Stimulated activated effector memory CD8-positive, alpha-beta T cell treated with anti-CD3 and anti-CD28 coated beads, Interleukin-12 subunit alpha, Interleukin-12 subunit beta, amount 100 ng/mL, for 72 hours (primary cell): Measurements from ENCODE around the gene ANKS4B.

Experiments
- ATAC-seq: fragments of 150-1000 bp; cut with Tn5 transposase; 2 replicates; pipeline ENCODE4 v1.10.0; 2021
- DNase-seq, 2 donors: peaks; one replicate each; pipeline ENCODE4 v3.0.0; 2021 to 2022; ENCODE audit warnings: low spot score in 2 of 2
- H3K27ac Mint-ChIP-seq: one replicate; pipeline ENCODE4 v1.8.0; 2022; ENCODE audit warnings: mild to moderate bottlenecking, mixed read lengths
- H3K36me3 Mint-ChIP-seq: one replicate; pipeline ENCODE4 v1.8.0; 2022; ENCODE audit warnings: mild to moderate bottlenecking, mixed read lengths
- H3K4me1 Mint-ChIP-seq: one replicate; pipeline ENCODE4 v1.8.0; 2022; ENCODE audit warnings: mixed read lengths
- H3K4me3 Mint-ChIP-seq: one replicate; pipeline ENCODE4 v1.8.0; 2022; ENCODE audit warnings: mild to moderate bottlenecking, mixed read lengths
- H3K9me3 Mint-ChIP-seq: one replicate; pipeline ENCODE4 v1.8.0; 2022; ENCODE audit warnings: mixed read lengths

The ANKS4B gene

GRCh38 chr16:21205303-21205702, 28.2 kb upstream of the ANKS4B start:
- H3K27ac Mint-ChIP-seq: no peak overlapping the region
- no peaks in the 10 kb centered on the region for H3K9me3 Mint-ChIP-seq
- DNase-seq (no peak), ATAC-seq (no peak)
- no peaks in the 10 kb centered on the region for H3K36me3 Mint-ChIP-seq
- no peaks in the 10 kb centered on the region for H3K4me1 Mint-ChIP-seq
- H3K4me3 Mint-ChIP-seq: no peak overlapping the region

GRCh38 chr16:21206550-21206949, 26.9 kb upstream of the ANKS4B start:
- no peaks in the 10 kb centered on the region for H3K36me3 Mint-ChIP-seq
- no peaks in the 10 kb centered on the region for H3K4me1 Mint-ChIP-seq
- DNase-seq: no peak
- no peaks in the 10 kb centered on the region for H3K9me3 Mint-ChIP-seq
- no peak for ATAC-seq
- no peak overlapping the region for H3K4me3 Mint-ChIP-seq
- no peak overlapping the region for H3K27ac Mint-ChIP-seq

GRCh38 chr16:21208446-21209230, 24.9 kb upstream of the ANKS4B start:
- Mint-ChIP-seq H3K27ac (no peak overlapping the region), H3K4me1 (no peaks in the 10 kb centered on the region), H3K9me3 (no peaks in the 10 kb centered on the region), H3K36me3 (no peaks in the 10 kb centered on the region), H3K4me3 (no peak overlapping the region)
- ATAC-seq (no peak), DNase-seq (no peak)

GRCh38 chr16:21211486-21211885, 22.0 kb upstream of the ANKS4B start, which contains the start of gene ZP2:
Gene ZP2, minus strand, starts transcription at chr16:21211574. Its CDS starts 27 bp downstream, at chr16:21211547.
- no peak for DNase-seq
- ATAC-seq: no peak
- Mint-ChIP-seq H3K9me3 (no peaks in the 10 kb centered on the region), H3K27ac (no peak within 1 kb of the TSS), H3K4me1 (no peaks in the 10 kb centered on the region), H3K36me3 (no peaks in the 10 kb centered on the region), H3K4me3 (no peak within 1 kb of the TSS)

- Mint-ChIP-seq H3K27ac (no peak overlapping the region), H3K36me3 (no peaks in the 10 kb centered on the region), H3K4me1 (no peaks in the 10 kb centered on the region), H3K9me3 (no peaks in the 10 kb centered on the region), H3K4me3 (no peak overlapping the region)
- DNase-seq (no peak), ATAC-seq (no peak)
Measured at GRCh38 chr16:21214086-21214485, 19.4 kb upstream of the ANKS4B start.

- DNase-seq: no peak
- Mint-ChIP-seq H3K36me3 (no peaks in the 10 kb centered on the region), H3K9me3 (no peaks in the 10 kb centered on the region), H3K4me3 (no peak overlapping the region), H3K27ac (no peak overlapping the region), H3K4me1 (no peaks in the 10 kb centered on the region)
- ATAC-seq: no peak
Measured at GRCh38 chr16:21217121-21217520, 16.4 kb upstream of the ANKS4B start.

GRCh38 chr16:21218153-21218552, 15.3 kb upstream of the ANKS4B start:
- no peaks in the 10 kb centered on the region for H3K9me3 Mint-ChIP-seq
- no peak overlapping the region for H3K4me3 Mint-ChIP-seq
- no peak for ATAC-seq
- no peaks in the 10 kb centered on the region for H3K36me3 Mint-ChIP-seq
- H3K27ac Mint-ChIP-seq: no peak overlapping the region
- no peak for DNase-seq
- H3K4me1 Mint-ChIP-seq: no peaks in the 10 kb centered on the region

GRCh38 chr16:21219551-21219950, 13.9 kb upstream of the ANKS4B start:
- no peak for DNase-seq
- Mint-ChIP-seq H3K4me3 (no peak overlapping the region), H3K9me3 (no peaks in the 10 kb centered on the region), H3K36me3 (no peaks in the 10 kb centered on the region), H3K4me1 (peaks cover 2% of the 10 kb centered on the region), H3K27ac (no peak overlapping the region)
- ATAC-seq: no peak

- H3K9me3 Mint-ChIP-seq: no peaks in the 10 kb centered on the region
- no peak overlapping the region for H3K27ac Mint-ChIP-seq
- H3K36me3 Mint-ChIP-seq: no peaks in the 10 kb centered on the region
- no peak for DNase-seq
- H3K4me1 Mint-ChIP-seq: peaks cover 6% of the 10 kb centered on the region
- H3K4me3 Mint-ChIP-seq: no peak overlapping the region
- ATAC-seq: no peak
Measured at GRCh38 chr16:21222495-21223337, 10.8 kb upstream of the ANKS4B start.

- DNase-seq (no peak), ATAC-seq (no peak)
- Mint-ChIP-seq H3K9me3 (no peaks in the 10 kb centered on the region), H3K36me3 (no peaks in the 10 kb centered on the region), H3K4me3 (no peak overlapping the region), H3K27ac (no peak overlapping the region), H3K4me1 (peaks cover 6% of the 10 kb centered on the region)
Measured at GRCh38 chr16:21223787-21224186, 9.7 kb upstream of the ANKS4B start.

- H3K27ac Mint-ChIP-seq: no peak overlapping the region
- H3K4me3 Mint-ChIP-seq: no peak overlapping the region
Measured at GRCh38 chr16:21224800-21225199, 8.7 kb upstream of the ANKS4B start.

GRCh38 chr16:21226749-21227148, 6.8 kb upstream of the ANKS4B start:
- DNase-seq: no peak
- Mint-ChIP-seq H3K9me3 (no peaks in the 10 kb centered on the region), H3K36me3 (no peaks in the 10 kb centered on the region), H3K4me3 (no peak overlapping the region), H3K4me1 (peaks cover 6% of the 10 kb centered on the region), H3K27ac (no peak overlapping the region)
- ATAC-seq: no peak

More at GRCh38 chr16:21224800-21225199, 8.7 kb upstream of the ANKS4B start:
- Mint-ChIP-seq H3K36me3 (no peaks in the 10 kb centered on the region), H3K9me3 (no peaks in the 10 kb centered on the region), H3K4me1 (peaks cover 6% of the 10 kb centered on the region)
- no peak for DNase-seq
- ATAC-seq: peak; percentile 73

GRCh38 chr16:21227866-21228265, 5.6 kb upstream of the ANKS4B start:
- Mint-ChIP-seq H3K9me3 (no peaks in the 10 kb centered on the region), H3K27ac (no peak overlapping the region), H3K4me3 (no peak overlapping the region), H3K4me1 (peaks cover 6% of the 10 kb centered on the region), H3K36me3 (no peaks in the 10 kb centered on the region)
- DNase-seq (no peak), ATAC-seq (no peak)

- DNase-seq (no peak), ATAC-seq (no peak)
- Mint-ChIP-seq H3K4me3 (no peak overlapping the region), H3K27ac (no peak overlapping the region), H3K4me1 (peaks cover 6% of the 10 kb centered on the region), H3K36me3 (no peaks in the 10 kb centered on the region), H3K9me3 (no peaks in the 10 kb centered on the region)
Measured at GRCh38 chr16:21228361-21228872, 5.1 kb upstream of the ANKS4B start.

- Mint-ChIP-seq H3K9me3 (no peaks in the 10 kb centered on the region), H3K36me3 (no peaks in the 10 kb centered on the region), H3K27ac (no peak overlapping the region), H3K4me3 (no peak overlapping the region), H3K4me1 (no peaks in the 10 kb centered on the region)
- DNase-seq: no peak
- ATAC-seq: no peak
Measured at GRCh38 chr16:21233045-21233520, 416 bp upstream of the ANKS4B start.
